Endothelial cell (in vitro differentiated cells): ENCODE data around the gene FERMT3. TPM values are rescaled to one million over a fixed set of nuclear protein-coding genes. Genes with fewer than 3 reads are reported as not detected.
A peak's percentile ranks its signal among the peaks of the same experiment; 100 is the strongest.

Source experiments
- DNase-seq: peaks from one replicate; pipeline ENCODE4 v3.0.0; 2021; ENCODE audit warnings: low spot score
- H3K27ac Mint-ChIP-seq: one replicate; pipeline ENCODE4 v1.8.0; 2021; ENCODE audit warnings: mixed read lengths, inconsistent platforms; ENCODE audit not compliant: unreplicated experiment
- H3K27me3 Mint-ChIP-seq: one replicate; pipeline ENCODE4 v1.8.0; 2021; ENCODE audit warnings: mild to moderate bottlenecking, moderate library complexity, mixed read lengths, inconsistent platforms; ENCODE audit not compliant: unreplicated experiment
- H3K36me3 Mint-ChIP-seq: one replicate; pipeline ENCODE4 v1.8.0; 2021; ENCODE audit warnings: mild to moderate bottlenecking, low read depth, mixed read lengths, inconsistent platforms; ENCODE audit not compliant: unreplicated experiment
- H3K4me1 Mint-ChIP-seq: one replicate; pipeline ENCODE4 v1.8.0; 2021; ENCODE audit warnings: mild to moderate bottlenecking, mixed read lengths, inconsistent platforms; ENCODE audit not compliant: unreplicated experiment
- H3K4me3 Mint-ChIP-seq: one replicate; pipeline ENCODE4 v1.8.0; 2021; ENCODE audit warnings: mild to moderate bottlenecking, mixed read lengths, inconsistent platforms; ENCODE audit not compliant: unreplicated experiment
- H3K9me3 Mint-ChIP-seq: one replicate; pipeline ENCODE4 v1.8.0; 2021; ENCODE audit warnings: mixed read lengths, inconsistent platforms; ENCODE audit not compliant: unreplicated experiment
- CTCF ChIP-seq: fragments of 200-600 bp; sonication (generic); IDR thresholded peaks from one replicate; pipeline ENCODE4 v1.5.0; 2021; ENCODE audit warnings: antibody characterized with exemption; ENCODE audit not compliant: unreplicated experiment
- total RNA-seq: library from RNA; stranded (reverse); fragmentation: NEBNext Ultra II Directional; extraction: Animal tissue kit (Norgen Biotek cat#: 25700); gene quantifications from one replicate; pipeline ENCODE4 v1.2.1, GENCODE V29; 2021; ENCODE audit not compliant: unreplicated experiment

FERMT3 gene
- total RNA-seq, 1 donor from 2014 or later: 6.2 TPM

GRCh38 chr11:64226507-64227051 is 20.1 kb downstream of the FERMT3 start:
- peak overlapping the region; percentile 81 for H3K4me3 Mint-ChIP-seq
- TF ChIP-seq CTCF: no peak
- H3K9me3 Mint-ChIP-seq: no peaks in the 10 kb centered on the region
- peaks cover 5% of the 10 kb centered on the region for H3K27me3 Mint-ChIP-seq
- no peak for DNase-seq
- H3K27ac Mint-ChIP-seq: no peak overlapping the region
- H3K36me3 Mint-ChIP-seq: no peaks in the 10 kb centered on the region
- H3K4me1 Mint-ChIP-seq: peaks cover 3% of the 10 kb centered on the region

GRCh38 chr11:64227405-64227956 is 21.0 kb downstream of the FERMT3 start:
- Mint-ChIP-seq H3K36me3 (no peaks in the 10 kb centered on the region), H3K27ac (no peak overlapping the region), H3K4me3 (peak overlapping the region; percentile 73), H3K27me3 (peaks cover 7% of the 10 kb centered on the region), H3K4me1 (peaks cover 3% of the 10 kb centered on the region), H3K9me3 (no peaks in the 10 kb centered on the region)
- TF ChIP-seq CTCF: no peak
- no peak for DNase-seq

- Mint-ChIP-seq H3K4me1 (peaks cover 3% of the 10 kb centered on the region), H3K36me3 (no peaks in the 10 kb centered on the region), H3K27me3 (peaks cover 11% of the 10 kb centered on the region), H3K27ac (no peak overlapping the region), H3K9me3 (no peaks in the 10 kb centered on the region), H3K4me3 (peak overlapping the region; percentile 42)
- no peak for DNase-seq
- TF ChIP-seq CTCF: no peak
Measured at GRCh38 chr11:64229090-64229743, 22.7 kb downstream of the FERMT3 start.

GRCh38 chr11:64229744-64230170 is 23.2 kb downstream of the FERMT3 start:
- H3K9me3 Mint-ChIP-seq: no peaks in the 10 kb centered on the region
- peaks cover 11% of the 10 kb centered on the region for H3K27me3 Mint-ChIP-seq
- H3K4me3 Mint-ChIP-seq: peak overlapping the region; percentile 91
- H3K4me1 Mint-ChIP-seq: peaks cover 3% of the 10 kb centered on the region
- no peaks in the 10 kb centered on the region for H3K36me3 Mint-ChIP-seq
- DNase-seq: no peak
- no peak for TF ChIP-seq CTCF
- H3K27ac Mint-ChIP-seq: no peak overlapping the region
